ENCODE results near the gene NMRK2. TPM values are rescaled to one million over a fixed set of nuclear protein-coding genes. Genes with fewer than 3 reads are reported as not detected.
"Not testable (repeated sequence)": the region's sequence is repeated elsewhere in the genome, so short reads cannot be mapped to it uniquely, and the experiment has no call there.

NMRK2 gene
- total RNA-seq, 1 experiment from 2014 or later = not detected

- DNase-seq (ENCODE audit: low read depth) = no peak
These were observed 3.9 kb downstream of the NMRK2 start for GRCh38 chr19:3936506-3937442.

GRCh38 chr19:3938300-3938950, 5.6 kb downstream of the NMRK2 start:
- DNase-seq (ENCODE audit: low read depth) = not testable (repeated sequence)

GRCh38 chr19:3942790-3943409, 10.0 kb downstream of the NMRK2 start:
- DNase-seq (ENCODE audit: low read depth) = no peak

GRCh38 chr19:3944018-3944721, 11.3 kb downstream of the NMRK2 start:
- DNase-seq (ENCODE audit: low read depth) = no peak

- DNase-seq (ENCODE audit: low read depth) = peak; percentile 61
These were observed 13.0 kb downstream of the NMRK2 start for GRCh38 chr19:3945838-3946237.

- DNase-seq (ENCODE audit: low read depth) = not testable (repeated sequence)
These were observed 14.6 kb downstream of the NMRK2 start for GRCh38 chr19:3947316-3947933.

- no peak for DNase-seq (ENCODE audit: low read depth)
These were observed 16.4 kb downstream of the NMRK2 start for GRCh38 chr19:3949294-3949693.

- no peak for DNase-seq (ENCODE audit: low read depth)
These were observed 17.4 kb downstream of the NMRK2 start for GRCh38 chr19:3949997-3950859.

- peak; percentile 80 for DNase-seq (ENCODE audit: low read depth)
These were observed 18.3 kb downstream of the NMRK2 start for GRCh38 chr19:3950871-3951861.

- not testable (repeated sequence) for DNase-seq (ENCODE audit: low read depth)
These were observed 19.9 kb downstream of the NMRK2 start for GRCh38 chr19:3952755-3953276.

GRCh38 chr19:3954107-3954506, 21.2 kb downstream of the NMRK2 start:
- DNase-seq (ENCODE audit: low read depth) = no peak

GRCh38 chr19:3955276-3955675, 22.4 kb downstream of the NMRK2 start:
- not testable (repeated sequence) for DNase-seq (ENCODE audit: low read depth)

- no peak for DNase-seq (ENCODE audit: low read depth)
These were observed 22.8 kb downstream of the NMRK2 start for GRCh38 chr19:3955688-3956087.

- no peak for DNase-seq (ENCODE audit: low read depth)
These were observed 26.2 kb downstream of the NMRK2 start for GRCh38 chr19:3958836-3959765.

GRCh38 chr19:3959766-3960131, 26.9 kb downstream of the NMRK2 start:
- DNase-seq (ENCODE audit: low read depth) = no peak

GRCh38 chr19:3961007-3961406, 28.1 kb downstream of the NMRK2 start:
- DNase-seq (ENCODE audit: low read depth) = no peak

GRCh38 chr19:3963458-3964255, 30.8 kb downstream of the NMRK2 start:
- DNase-seq (ENCODE audit: low read depth) = no peak
